ENCODE measurements around the gene ITPR3.

Gene ITPR3

GRCh38 chr6:33620856-33621710, at the start of gene ITPR3:
TSS of gene ITPR3 (plus strand) at chr6:33621322. CDS start at chr6:33621603, 281 bp downstream.
- peak; percentile 62 for DNase-seq

- DNase-seq: no peak
Measured at GRCh38 chr6:33571637-33572316, 49.3 kb upstream of the ITPR3 start.

- no peak for DNase-seq
Measured at GRCh38 chr6:33575211-33575610, 45.9 kb upstream of the ITPR3 start.

- no peak for DNase-seq
Measured at GRCh38 chr6:33576668-33577067, 44.5 kb upstream of the ITPR3 start.

- DNase-seq: no peak
Measured at GRCh38 chr6:33577106-33577535, 44.0 kb upstream of the ITPR3 start.

- DNase-seq: no peak
Measured at GRCh38 chr6:33577718-33578117, 43.4 kb upstream of the ITPR3 start.

- no peak for DNase-seq
Measured at GRCh38 chr6:33578164-33578563, 43.0 kb upstream of the ITPR3 start.

DNA sequence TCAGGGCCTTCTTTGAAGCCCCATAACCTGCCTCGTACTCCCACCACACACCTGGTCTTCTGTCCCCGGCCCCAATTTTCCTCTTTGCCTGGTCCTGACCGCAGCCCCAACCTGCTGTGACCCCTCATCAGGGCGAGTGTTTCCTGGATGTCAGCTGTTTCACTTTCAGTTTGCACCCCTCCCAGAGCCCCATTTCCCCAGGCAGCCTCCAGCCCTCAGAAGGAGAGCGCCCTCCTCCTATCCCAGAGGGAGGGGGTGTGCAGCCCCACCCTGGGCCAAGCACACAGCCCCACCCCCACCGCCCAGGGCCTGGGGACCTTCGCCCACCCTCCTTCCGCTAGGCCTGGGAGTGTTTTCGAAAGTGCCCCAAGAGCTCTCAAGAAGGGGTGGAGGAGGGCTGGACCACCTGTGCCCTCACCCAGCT, 42.5 kb upstream of the ITPR3 start:
- DNase-seq: no peak

GRCh38 chr6:33579828-33580714, 41.1 kb upstream of the ITPR3 start, which contains the start of gene BAK1:
TSS of gene BAK1 (minus strand) at chr6:33580276. CDS start at chr6:33577604, 2,672 bp downstream.
- DNase-seq: peak; percentile 87

DNA sequence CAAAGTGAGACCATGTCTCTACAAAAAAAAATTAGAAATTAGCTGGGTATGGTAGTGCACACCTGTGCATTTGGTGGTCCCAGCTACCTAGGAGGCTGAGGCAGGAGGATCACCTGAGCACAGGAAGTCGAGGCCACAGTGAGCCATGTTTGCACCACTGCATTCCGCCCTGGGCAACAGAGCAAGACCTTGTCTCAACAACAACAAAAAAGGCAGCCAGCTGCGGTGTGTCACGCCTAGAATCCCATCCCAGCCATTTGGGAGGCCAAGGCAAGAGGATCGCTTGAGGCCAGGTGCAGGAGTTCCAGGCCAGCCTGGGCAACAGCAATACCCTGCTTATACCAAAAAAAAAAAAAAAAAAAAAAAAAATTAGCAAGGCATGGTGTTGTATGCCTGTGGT, 39.9 kb upstream of the ITPR3 start:
- no peak for DNase-seq

GRCh38 chr6:33583591-33584155, 37.4 kb upstream of the ITPR3 start:
- no peak for DNase-seq

DNA sequence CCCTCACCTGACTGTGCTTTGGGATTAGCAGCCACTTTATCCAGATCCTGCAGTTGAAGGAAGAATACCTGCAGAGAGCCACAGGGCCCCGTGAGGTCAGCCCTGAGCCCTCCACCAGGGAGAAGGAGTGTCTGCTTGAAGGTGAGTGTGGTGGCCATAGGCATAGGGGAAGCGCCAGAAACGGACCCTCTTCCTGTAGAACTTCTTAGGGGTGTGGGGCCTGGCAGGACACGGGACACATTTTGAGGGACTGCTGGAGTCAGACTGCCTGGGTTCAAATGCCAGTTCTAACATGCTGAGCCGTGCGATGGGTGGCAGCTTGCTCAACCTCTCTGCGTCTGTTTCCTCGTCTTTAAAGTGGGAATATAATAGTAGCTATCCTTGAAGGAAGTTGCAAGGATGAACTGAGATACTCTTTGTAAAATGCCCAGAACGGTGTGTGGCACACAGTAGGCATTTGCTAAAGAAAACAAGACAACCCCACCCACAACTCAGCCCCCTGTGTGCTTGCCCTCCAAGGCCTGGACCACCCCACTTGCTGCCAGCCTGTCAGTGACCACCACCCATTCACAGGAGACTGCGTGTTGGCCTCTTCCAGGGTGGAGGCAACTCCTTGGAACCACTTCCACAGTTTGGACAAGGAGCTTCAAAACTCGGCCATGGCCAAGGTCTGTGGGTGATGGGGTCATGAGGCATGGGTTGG, 36.3 kb upstream of the ITPR3 start:
- DNase-seq: no peak

DNA sequence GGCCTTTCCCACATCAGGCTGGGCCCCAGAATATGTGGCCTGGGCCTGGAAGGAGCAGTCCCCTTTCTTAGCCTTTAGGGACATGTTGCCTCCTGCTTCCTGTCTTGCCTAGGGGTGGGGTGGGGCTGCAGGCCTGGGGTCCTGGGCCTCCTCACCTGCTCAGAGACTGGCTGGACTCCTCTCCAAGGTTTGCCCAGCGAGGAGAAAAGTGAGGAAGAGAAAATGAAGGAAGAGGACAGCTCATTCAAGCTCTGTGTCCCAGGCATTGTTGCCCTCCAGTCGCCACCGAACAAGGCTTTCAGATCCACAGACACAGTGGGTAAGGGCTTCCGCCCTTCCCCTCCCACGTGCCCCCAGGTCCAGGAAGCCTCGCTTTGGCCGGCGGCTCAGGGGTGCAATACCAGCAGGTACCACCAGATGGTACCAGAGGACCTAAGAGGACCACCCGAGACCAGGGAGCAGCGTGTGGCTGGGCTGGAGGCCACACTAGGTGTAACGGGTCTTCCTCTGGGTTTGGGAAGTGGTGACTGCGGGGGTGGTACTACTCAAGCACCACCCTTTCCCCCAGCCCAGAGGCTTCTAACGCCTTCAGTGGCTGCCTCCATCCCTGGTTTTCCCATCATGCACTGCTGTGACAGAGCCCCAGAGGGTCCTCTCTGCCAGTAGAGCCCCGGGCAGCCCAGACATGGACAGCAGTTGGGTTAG, 35.6 kb upstream of the ITPR3 start:
- DNase-seq: peak; percentile 41

- no peak for DNase-seq
Measured at GRCh38 chr6:33586108-33586640, 34.9 kb upstream of the ITPR3 start.

GRCh38 chr6:33587529-33587928, 33.6 kb upstream of the ITPR3 start:
- DNase-seq: no peak

- no peak for DNase-seq
Measured at GRCh38 chr6:33588894-33589293, 32.2 kb upstream of the ITPR3 start.

- no peak for DNase-seq
Measured at GRCh38 chr6:33589392-33589730, 31.8 kb upstream of the ITPR3 start.

GRCh38 chr6:33589731-33590530, 31.2 kb upstream of the ITPR3 start:
- no peak for DNase-seq

DNA sequence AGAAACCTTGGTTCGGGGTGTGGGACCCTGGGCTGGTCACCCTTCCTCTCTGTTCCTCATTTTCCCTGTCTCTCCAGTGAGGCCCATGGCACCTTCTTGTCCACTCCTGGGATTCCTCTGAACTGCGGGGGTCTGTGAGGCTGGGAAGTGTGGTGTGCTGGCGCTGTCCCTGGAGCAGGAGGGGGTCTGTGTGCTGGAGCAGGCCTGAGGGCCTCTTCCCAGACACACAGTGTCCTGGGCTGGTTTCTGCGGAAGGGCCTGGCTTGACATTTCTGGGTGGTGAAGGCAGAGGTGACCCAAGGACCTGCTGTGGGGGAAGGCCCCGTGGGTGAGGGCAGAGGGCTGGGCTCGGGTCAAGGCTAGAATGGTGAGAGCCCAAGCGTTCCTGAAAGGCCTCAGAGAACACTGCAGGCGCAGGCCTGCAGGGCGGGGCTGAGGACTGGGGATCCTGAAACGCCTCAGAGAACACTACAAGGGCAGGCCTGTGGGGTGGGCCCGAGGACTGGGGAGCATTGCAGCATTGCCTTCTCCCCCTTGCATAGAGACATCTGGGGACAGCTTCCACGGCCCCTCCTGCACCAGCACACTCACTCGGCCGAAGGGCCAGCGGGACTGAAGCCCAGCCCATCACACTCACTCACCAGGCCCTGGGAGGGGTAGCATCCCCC, 30.5 kb upstream of the ITPR3 start:
- no peak for DNase-seq
